GOT3 (cell line): Measurements from ENCODE around the gene RIBC1.
"Not testable (repeated sequence)": the region's sequence is repeated elsewhere in the genome, so short reads cannot be mapped to it uniquely, and the experiment has no call there.

Experiments
- DNase-seq: peaks from one replicate; lab custom pipeline; 2025; ENCODE audit warnings: mixed read lengths; lab: John Stamatoyannopoulos, UW

RIBC1 gene

DNA sequence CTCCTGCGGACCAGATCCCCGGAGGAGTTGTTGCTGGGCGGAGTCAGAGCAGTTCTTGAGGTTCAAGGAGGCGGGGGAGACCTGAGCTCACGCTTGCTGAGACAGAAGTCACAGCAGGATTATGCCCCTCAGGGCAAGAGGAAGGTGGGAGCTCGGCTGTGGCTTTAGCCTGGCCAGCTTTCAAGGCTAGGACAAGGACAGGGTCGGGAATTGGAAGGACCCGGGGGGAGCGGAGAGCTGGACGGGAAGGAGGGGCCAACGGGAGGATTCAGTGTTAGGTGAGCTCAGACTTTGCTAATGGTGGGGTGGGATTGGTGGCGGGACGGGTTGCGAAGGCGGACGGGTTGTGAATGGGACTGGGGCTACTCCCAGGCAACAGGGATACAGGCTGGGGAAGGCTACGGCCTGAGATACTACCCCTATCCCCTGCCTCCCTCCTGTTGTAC, at the start of gene RIBC1:
Gene RIBC1 (plus strand): TSS at position 13 of the 446 bp plus-strand sequence. CDS start 3,404 bp downstream, outside the sequence.
- no peak for DNase-seq

GRCh38 chrX:53373307-53373706, 49.4 kb upstream of the RIBC1 start:
- DNase-seq, result no peak

DNA sequence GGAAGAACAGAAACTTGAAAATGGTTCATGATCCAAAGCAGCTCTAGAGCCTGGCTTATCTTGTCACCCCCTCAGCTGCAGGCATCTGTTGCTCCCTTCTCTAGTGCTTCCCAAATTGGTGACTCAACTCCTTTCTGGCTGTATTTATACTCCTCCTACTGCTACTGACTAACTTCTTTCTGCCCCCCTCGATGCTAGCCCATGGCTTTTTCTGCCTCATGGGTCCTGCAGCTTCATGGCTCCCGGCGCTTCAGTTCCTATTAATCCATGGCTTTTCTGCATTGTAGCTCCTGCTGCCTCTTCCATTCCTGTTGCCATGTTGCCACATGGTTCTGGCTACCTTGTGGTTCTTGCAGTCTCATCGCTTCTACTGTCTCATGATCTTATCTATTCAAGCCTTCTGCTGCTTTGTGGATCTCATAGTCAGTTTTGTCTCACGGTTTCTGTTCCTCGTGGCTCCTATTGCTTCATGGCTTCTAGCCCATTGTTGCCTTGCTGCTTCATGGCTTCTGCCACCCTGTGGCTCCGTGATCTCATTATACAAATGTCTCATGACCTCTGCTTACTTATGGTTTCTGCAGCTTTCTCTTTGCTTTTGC, 48.4 kb upstream of the RIBC1 start:
- no peak for DNase-seq

GRCh38 chrX:53374923-53375322, 47.8 kb upstream of the RIBC1 start:
- DNase-seq, result no peak

DNA sequence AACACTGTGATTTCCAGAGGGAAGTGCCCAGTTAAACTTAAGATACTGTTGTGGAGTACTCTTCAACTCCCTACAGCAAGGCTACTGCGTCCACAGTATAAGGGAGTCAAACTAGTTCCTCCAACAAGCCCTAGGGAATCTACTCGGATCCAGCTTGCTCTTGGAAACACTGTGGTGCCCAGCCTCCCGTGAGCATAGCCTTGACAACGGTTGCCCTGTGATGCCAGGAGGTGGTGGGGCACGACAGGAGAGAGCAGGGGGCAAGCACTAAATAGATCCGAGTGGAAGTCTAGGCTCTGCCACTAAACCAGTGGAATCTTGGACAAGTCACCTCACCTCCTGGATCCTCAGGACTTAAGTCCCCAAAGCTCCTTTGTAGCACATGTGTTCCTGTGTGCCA, 45.8 kb upstream of the RIBC1 start:
- no peak for DNase-seq

GRCh38 chrX:53377464-53377863, 45.2 kb upstream of the RIBC1 start:
- no peak for DNase-seq

- no peak for DNase-seq
Observed at GRCh38 chrX:53379008-53379710, 43.5 kb upstream of the RIBC1 start.

GRCh38 chrX:53379747-53380146, 42.9 kb upstream of the RIBC1 start:
- DNase-seq, result no peak

DNA sequence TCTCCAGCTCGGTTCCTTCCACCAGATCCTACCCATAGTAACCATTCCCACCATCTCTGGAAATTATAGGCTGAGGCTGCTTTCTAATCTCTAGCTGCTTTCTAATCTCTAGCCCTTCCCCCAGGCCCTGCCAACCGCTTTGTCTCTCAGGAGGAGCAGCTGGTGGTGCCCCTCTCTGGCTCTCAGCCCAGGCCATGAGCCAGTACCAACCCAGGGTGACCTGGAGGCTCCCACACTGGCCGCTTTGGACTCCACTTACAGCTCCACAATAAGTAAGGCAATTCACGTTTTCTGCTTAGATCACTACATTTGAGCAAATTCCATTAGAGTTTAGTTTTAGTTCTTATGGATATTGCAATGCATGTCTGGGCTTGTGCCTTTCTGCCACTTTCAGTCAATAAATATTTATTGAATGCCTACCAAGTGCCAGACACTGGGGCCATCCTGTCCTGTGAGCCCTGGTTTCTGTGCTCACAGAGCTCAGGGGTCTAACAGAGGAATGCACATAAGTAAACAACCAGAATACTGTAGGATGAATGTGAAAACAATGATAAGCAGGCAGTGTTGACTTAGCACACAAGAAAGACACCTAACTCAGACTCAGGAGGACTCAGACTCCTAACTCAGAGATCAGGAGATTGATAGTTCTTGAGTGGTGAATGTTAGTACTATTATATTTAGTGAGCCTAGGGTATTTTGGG, 39.1 kb upstream of the RIBC1 start:
- no peak for DNase-seq

DNA sequence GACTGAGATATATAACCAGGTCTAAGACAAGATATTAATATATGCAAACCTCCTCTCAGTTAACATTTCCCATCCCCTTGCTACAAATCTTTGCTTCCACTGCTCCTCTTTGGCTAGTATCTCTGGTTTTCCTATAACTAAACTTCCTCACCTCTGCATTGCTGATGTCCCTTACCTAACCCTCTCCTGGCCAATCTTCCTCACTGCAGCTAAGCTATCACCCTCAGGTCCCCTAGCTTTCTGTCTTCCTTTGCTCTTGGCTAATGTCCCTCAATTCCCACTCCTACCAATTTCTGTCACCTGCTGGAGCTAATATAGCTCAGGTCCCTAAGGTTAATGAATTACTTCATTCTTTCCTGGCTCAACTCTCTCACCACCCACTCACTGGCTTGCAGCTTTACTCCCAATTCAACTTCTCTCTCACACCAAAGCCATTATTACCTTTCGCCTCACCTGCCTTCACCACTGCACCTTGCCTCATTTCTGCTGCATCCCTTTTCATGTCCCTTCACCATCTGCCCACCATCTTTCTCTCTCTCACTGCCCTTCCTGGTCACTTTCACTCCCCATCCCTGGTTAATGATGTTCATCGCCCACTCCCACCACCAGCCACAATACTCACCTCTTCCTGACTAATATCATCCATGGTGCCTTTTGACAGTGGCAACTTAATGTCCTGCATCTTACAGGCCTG, 26.9 kb upstream of the RIBC1 start:
- DNase-seq, result no peak

- DNase-seq, result no peak
Observed at GRCh38 chrX:53398216-53398615, 24.5 kb upstream of the RIBC1 start.

DNA sequence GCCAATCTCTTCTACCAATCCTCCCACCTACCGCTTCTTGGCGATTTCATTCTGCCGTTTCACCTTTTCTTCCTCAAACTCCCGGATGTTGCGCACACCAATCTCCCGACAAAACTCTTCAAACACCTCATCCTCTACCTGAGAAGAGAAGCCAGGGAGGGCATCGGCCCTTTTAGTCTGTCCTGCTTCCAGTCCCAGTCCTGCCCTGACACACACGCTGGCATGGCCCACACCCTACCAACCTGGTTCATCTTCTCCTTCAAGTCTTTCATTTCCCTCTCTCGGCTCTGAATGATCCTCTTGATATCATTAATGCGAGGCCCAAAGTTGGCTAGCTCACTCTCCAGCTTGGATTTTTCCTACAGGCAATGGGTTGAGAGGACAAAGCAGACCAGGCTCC, 19.1 kb upstream of the RIBC1 start:
- no peak for DNase-seq

DNA sequence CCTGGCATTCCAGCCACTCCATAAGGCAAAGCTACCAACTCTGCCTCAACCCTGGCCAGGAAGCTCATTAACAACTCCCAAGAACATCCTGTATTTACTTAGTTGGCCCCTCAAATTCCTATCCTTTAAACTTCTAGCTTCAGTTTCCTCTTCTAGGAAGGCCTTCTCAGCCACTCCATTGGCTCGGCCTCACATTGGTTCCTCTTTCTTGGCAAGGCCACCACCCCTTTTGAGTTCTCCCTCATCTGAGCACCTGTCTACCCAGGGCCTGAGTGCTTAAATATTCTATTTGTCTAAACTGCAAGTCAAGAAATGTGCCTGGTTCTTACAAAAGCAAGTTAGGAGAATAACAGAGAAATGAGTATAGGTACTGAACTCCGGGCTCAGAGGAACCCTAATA, 10.2 kb upstream of the RIBC1 start:
- no peak for DNase-seq

DNA sequence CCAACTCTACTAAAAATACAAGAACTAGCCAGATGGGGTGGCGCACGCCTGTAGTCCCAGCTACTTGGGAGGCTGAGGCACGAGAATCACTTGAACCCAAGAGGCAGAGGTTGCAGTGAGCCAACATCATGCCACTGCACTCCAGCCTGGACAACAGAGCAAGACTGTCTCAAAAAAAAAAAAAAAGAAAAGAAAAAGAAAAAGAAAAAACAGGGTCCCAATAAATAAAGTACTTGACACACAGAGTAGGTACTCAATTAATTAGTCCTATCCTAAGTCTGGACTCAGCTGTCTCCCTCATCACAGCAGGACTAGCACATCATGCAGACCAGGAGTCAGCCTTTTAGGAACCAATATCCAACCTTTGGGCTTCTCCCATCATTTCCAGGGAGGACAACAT, 2.3 kb upstream of the RIBC1 start:
- not testable (repeated sequence) for DNase-seq

DNA sequence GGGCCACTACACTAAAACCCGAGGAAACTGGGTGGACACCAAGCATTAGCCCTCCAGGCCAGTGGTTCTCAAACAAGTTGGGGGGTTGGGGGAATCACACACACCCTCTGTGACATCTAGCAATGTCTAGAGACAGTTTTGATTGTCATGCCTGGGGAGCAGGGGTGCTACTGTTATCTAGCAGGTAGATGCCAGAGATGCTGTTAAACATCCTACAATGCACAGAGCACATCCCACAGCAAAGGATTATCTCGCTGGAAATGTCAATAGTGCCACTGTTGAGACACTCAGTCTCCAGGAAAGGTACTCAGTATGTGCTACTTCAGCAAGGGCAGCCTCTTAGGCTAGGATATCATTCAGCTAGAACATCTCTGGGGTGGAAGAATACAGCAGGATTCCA, 1.5 kb upstream of the RIBC1 start:
- DNase-seq, result no peak

- no peak for DNase-seq
Observed at GRCh38 chrX:53421772-53422085, 944 bp upstream of the RIBC1 start.

GRCh38 chrX:53422086-53422860, 400 bp upstream of the RIBC1 start, which contains the start of gene SMC1A:
SMC1A (minus strand) TSS chrX:53422654; CDS start chrX:53422600, 54 bp downstream.
- peak; percentile 87 for DNase-seq

DNA sequence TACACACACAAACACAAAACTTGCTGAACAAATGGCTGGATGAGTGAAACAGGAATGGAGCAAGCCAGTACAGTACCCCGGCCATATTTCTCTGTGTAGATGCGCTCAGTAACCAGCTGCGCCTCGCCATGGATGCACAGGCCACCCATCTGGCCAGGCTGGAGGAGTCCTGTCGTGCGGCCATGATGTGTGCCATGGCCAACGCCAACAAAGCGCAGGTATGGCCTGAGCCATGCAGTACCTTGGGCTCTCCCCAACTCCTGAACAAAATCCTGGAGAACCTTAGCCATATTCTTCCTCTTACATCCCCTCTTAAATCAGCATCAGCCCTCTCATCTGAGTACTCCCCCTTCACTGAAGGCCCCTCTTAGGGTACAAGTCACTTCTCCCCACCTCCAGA, 7.1 kb downstream of the RIBC1 start:
- DNase-seq, result no peak

- DNase-seq, result no peak
Observed at GRCh38 chrX:53430231-53430630, 7.6 kb downstream of the RIBC1 start.

DNA sequence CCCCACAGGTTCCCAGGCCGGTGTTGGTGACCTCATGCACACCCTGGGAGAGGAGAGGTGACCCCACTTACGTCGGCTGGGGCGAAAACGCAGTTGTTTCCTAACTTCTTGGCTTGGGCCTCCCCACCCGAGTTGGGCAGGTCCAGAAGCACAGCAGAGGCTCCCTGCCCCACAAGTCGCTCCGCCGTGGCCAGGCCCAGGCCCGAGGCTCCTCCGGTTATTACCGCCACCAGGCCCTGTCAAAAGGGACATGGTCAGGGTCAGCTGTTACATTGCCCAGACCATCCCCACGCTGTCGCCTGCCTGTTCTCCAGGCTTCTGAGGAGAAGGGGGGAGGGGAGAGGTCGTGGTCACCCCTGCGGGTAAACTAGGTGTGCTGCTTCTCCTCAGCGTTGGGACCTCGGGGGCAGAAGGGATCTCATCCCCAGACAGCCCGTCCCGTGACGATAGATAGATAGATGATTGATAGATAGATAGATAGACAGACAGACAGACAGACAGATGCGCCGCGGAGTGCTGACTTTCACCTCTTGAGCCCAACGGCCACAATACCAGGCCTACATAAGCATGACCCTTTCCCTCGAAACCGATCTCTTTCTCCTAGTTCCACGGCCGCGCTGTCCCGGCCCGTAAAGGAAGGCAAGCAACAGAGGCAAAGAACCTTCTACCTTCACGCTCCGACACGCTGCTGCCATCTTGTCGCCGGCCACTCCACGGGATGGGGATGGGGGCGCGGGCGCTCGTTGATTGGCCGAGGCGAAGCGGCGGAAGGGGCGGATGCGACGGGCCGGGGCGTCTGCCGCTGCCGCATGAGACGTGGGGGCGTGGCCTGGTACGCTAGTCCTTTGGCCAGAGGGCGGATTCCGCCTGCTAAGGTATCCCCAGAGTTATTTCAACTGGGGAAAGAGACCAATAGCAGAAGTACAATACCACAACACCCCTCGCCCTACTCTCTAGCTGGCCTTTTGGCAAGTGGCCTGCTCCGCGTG, 11.3 kb downstream of the RIBC1 start, which contains the start of gene HSD17B10:
Gene HSD17B10 (minus strand): TSS at position 720 of the 989 bp plus-strand sequence. CDS start 25 bp downstream, at position 695.
- peak; percentile 30 for DNase-seq
